Sigmoid colon (tissue), 7 donors: ENCODE results near the gene ACTG1. TPM values are rescaled to one million over a fixed set of nuclear protein-coding genes. Genes with fewer than 3 reads are reported as not detected.

Experiments
- DNase-seq: peaks from one replicate; pipeline ENCODE4 v3.0.0-alpha.2; 2019
- H3K27ac ChIP-seq, 4 donors: fragments of 200-600 bp; sonication (generic); one replicate each; pipeline ENCODE4 v1.5.1; 2016 to 2019; ENCODE audit warnings: mild to moderate bottlenecking in 1 of 4
- H3K27me3 ChIP-seq, 3 donors: fragments of 200-600 bp; sonication (generic); one replicate each; pipeline ENCODE4 v1.5.1; 2019; ENCODE audit warnings: mild to moderate bottlenecking in 1 of 3
- H3K36me3 ChIP-seq, 4 donors: fragments of 200-600 bp; sonication (generic); one replicate each; pipeline ENCODE4 v1.5.1; 2016 to 2019
- H3K4me1 ChIP-seq, 4 donors: fragments of 200-600 bp; sonication (generic); one replicate each; pipeline ENCODE4 v1.5.1; 2017 to 2019
- H3K4me3 ChIP-seq, 4 donors: fragments of 200-600 bp; sonication (generic); one replicate each; pipeline ENCODE4 v1.5.1; 2017 to 2019; ENCODE audit warnings: mild to moderate bottlenecking in 2 of 4, moderate library complexity in 1 of 4
- H3K9me3 ChIP-seq, 4 donors: fragments of 200-600 bp in 3 of 4; sonication (generic) in 3 of 4; one replicate each; pipeline versions ENCODE4 v1.5.1 to v1.6.1; 2013 to 2019
- EP300 ChIP-seq, 4 donors: sonication (generic); formaldehyde crosslinking; IDR thresholded peaks; one replicate each; pipeline ENCODE4 v1.6.1; 2017; ENCODE audit warnings: antibody characterized with exemption in 4 of 4
- POLR2A ChIP-seq, 2 donors: fragments of 450-650 bp; IDR thresholded peaks; one replicate each; pipeline ENCODE4 v1.6.1; 2016; ENCODE audit warnings: antibody characterized with exemption in 2 of 2, mild to moderate bottlenecking in 2 of 2, moderate library complexity in 2 of 2
- POLR2AphosphoS5 ChIP-seq, 4 donors: sonication (generic); formaldehyde crosslinking; IDR thresholded peaks; one replicate each; pipeline ENCODE4 v1.6.1; 2017; ENCODE audit warnings: antibody characterized with exemption in 4 of 4
- WGBS, 2 donors: extraction: QIAGEN DNeasy Blood & Tissue Kit; methylation state at CpG; one replicate each; pipeline ENCODE4 v1.1.7; 2013; 5-methylcytosine and 5-hydroxymethylcytosine counted together
- intact Hi-C: fragments of 100-400 bp; cut with DNase I; formaldehyde crosslinking; loops from one replicate; pipeline ENCODE4 v1.15.1; 2023
- polyA plus RNA-seq, 3 donors: library from polyadenylated mRNA; stranded (reverse); fragments of 200-250 nt; gene quantifications; one replicate each; pipeline ENCODE4 v1.2.3, GENCODE V29; 2013
- total RNA-seq, 4 donors: library from RNA; depleted of rRNA; stranded (reverse); fragments of >200 nt; gene quantifications; one replicate each; pipeline ENCODE4 v1.1.0, GENCODE V29; 2016
- TF ChIP-seq, protein P1 (sequence below), 4 experiments: fragments of 450-650 bp in 3 of 4; fragments of 200-600 bp in 1 of 4; IDR thresholded peaks; one replicate each; pipeline ENCODE4 v1.5.1; 2016 to 2019; ENCODE audit warnings: antibody characterized with exemption in 4 of 4, mild to moderate bottlenecking in 3 of 4, moderate library complexity in 2 of 4
- donor health status: healthy with polysubstance abuse.
- donor health status: Bipolar disorder and iron deficiency.
- donor health status: healthy.

Gene ACTG1
- total and polyA plus RNA-seq, 7 donors: 1,038 to 4,527 (median 2,003) TPM

DNA sequence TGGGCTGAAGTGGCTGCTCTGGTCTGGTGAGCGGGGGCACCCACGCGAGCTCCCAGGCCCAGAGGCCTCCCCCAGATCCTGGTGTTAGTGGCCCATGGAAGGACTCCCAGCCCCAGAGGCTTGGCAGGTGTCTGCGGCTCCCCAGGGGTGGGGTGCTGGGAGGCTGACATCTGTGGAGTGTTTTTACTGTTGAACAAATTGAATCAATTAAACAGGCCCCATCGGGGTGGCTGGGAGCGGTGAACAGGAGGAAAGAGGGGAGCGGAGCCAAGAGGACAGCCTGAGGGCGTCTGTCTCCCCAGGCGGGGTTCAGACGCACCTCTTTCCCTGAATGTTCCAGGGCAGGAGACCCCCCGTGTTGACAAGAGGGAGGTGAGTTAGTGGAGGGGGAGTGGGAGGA, 29.9 kb downstream of the ACTG1 start:
- no peak overlapping the region for H3K4me3 ChIP-seq
- H3K27me3 ChIP-seq: peaks cover 0 to 17% (median 6%) of the 10 kb centered on the region in 3 donors
- TF ChIP-seq EP300 (IDR thresholded peaks at IDR 0.05) (no peak), POLR2AphosphoS5 (IDR thresholded peaks at IDR 0.05) (no peak), POLR2A (IDR thresholded peaks at IDR 0.05) (no peak)
- TF ChIP-seq, protein P1, sequence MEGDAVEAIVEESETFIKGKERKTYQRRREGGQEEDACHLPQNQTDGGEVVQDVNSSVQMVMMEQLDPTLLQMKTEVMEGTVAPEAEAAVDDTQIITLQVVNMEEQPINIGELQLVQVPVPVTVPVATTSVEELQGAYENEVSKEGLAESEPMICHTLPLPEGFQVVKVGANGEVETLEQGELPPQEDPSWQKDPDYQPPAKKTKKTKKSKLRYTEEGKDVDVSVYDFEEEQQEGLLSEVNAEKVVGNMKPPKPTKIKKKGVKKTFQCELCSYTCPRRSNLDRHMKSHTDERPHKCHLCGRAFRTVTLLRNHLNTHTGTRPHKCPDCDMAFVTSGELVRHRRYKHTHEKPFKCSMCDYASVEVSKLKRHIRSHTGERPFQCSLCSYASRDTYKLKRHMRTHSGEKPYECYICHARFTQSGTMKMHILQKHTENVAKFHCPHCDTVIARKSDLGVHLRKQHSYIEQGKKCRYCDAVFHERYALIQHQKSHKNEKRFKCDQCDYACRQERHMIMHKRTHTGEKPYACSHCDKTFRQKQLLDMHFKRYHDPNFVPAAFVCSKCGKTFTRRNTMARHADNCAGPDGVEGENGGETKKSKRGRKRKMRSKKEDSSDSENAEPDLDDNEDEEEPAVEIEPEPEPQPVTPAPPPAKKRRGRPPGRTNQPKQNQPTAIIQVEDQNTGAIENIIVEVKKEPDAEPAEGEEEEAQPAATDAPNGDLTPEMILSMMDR (IDR thresholded peaks at IDR 0.05): no peak
- DNase-seq: no peak
- intact Hi-C loops: loop anchor here (5.0 kb wide), 1 partner anchor 80 kb away; no protein-coding TSS in a partner anchor
- no peaks in the 10 kb centered on the region for H3K36me3 ChIP-seq
- H3K4me1 ChIP-seq: peaks cover 0 to 46% (median 37%) of the 10 kb centered on the region in 4 donors
- 65 to 70% methylated on average over 11 of the region's 11 CpGs for WGBS, 2 donors
- no peaks in the 10 kb centered on the region for H3K9me3 ChIP-seq
- no peak overlapping the region for H3K27ac ChIP-seq

DNA sequence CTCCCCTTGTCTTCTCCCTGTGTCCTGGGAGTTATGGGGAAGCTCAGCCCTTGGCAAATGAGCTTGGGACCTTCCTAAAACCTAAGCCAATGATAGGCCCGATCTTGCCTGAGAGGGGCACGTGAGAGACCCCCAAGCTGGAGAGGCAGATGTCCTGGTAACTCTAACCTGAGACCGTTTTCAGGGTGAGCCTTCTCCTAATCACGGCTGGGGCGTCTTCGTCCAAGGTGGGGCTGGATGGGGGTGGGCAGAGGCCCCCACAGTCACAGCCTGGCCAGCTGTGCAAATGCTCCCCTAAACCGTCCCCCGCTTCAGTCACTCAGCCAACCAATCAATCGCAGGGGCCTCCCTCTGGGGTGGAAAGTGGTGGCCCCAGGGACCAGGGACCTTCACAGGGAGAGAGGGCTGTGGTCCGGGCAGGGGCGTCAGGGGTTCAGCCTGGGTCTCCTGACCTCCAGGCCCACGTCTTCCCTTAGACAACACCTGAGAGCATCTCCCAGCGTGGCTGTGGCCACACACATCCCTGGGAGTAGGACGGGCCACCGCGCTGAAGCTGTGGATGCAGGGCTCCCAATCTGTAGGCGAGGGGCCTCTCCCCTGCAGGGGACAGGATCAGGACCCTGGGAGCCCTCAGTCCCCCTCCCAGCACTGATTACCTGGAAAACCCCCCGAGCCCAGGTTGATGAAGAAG, 30.6 kb downstream of the ACTG1 start:
- 60 to 65% methylated on average over 18 of the region's 18 CpGs for WGBS, 2 donors
- DNase-seq: no peak
- Histone ChIP-seq H3K27ac (peak overlapping the region in 1 of 4 donors; percentile 10), H3K4me1 (peaks cover 0 to 39% (median 32%) of the 10 kb centered on the region in 4 donors), H3K27me3 (peaks cover 0 to 17% (median 6%) of the 10 kb centered on the region in 3 donors), H3K9me3 (no peaks in the 10 kb centered on the region), H3K36me3 (no peaks in the 10 kb centered on the region), H3K4me3 (peak overlapping the region; percentile 13 to 56 (median 42))
- intact Hi-C loops: loop anchor here (5.0 kb wide), 1 partner anchor 80 kb away; no protein-coding TSS in a partner anchor
- TF ChIP-seq POLR2A (IDR thresholded peaks at IDR 0.05) (no peak), EP300 (IDR thresholded peaks at IDR 0.05) (no peak), POLR2AphosphoS5 (IDR thresholded peaks at IDR 0.05) (no peak)
- TF ChIP-seq, protein P1 (IDR thresholded peaks at IDR 0.05): no peak

DNA sequence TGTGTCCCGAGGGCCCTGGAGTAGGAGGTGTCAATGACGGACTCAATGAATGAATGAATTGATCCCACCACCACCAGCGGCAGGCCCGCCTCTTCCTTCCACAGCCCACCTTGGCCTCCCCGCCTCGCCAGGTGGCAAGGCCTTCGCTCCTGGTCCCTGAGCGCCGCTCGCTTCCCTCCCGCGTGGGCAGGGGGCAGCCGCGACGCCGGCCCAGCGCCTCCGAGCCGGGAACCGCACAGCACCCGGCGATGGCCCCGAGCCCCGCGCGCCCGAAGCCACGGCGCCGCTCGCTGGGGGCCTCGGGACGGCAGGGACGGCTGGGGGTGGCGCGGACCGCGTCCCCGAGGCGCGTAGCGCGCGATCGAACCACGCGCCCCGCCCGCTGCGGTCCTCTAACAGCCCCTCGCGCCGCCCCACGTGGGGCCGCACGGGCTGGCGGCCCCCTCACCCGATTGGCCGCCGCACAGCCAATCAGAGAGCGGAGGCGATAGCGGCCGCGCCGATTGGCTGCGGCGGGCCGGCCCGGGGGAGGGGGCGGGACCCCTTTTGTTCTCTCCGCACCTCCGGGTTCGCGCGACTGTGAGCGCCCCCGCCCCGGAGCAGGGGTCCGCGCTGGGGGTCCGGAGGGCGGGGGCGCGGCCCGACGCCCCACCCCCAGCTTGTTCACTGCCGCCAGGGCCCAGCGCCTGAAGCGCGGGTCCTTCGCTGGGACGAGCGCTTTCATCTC, 31.4 kb downstream of the ACTG1 start:
- Histone ChIP-seq H3K4me3 (peak overlapping the region; percentile 13 to 56 (median 42)), H3K36me3 (no peaks in the 10 kb centered on the region), H3K27ac (peak overlapping the region in 1 of 4 donors; percentile 10), H3K9me3 (no peaks in the 10 kb centered on the region), H3K4me1 (peaks cover 0 to 39% (median 32%) of the 10 kb centered on the region in 4 donors), H3K27me3 (peaks cover 0 to 17% (median 6%) of the 10 kb centered on the region in 3 donors)
- intact Hi-C loops: loop anchor here (5.0 kb wide), 1 partner anchor 79 kb away; no protein-coding TSS in a partner anchor
- WGBS, 2 donors: 4 to 12% methylated on average over 94 of the region's 94 CpGs
- no peak for TF ChIP-seq POLR2A (IDR thresholded peaks at IDR 0.05)
- TF ChIP-seq, protein P1 (IDR thresholded peaks at IDR 0.05): no peak
- TF ChIP-seq POLR2AphosphoS5 (IDR thresholded peaks at IDR 0.05): no peak
- TF ChIP-seq EP300 (IDR thresholded peaks at IDR 0.05): no peak
- peak; percentile 82 for DNase-seq

DNA sequence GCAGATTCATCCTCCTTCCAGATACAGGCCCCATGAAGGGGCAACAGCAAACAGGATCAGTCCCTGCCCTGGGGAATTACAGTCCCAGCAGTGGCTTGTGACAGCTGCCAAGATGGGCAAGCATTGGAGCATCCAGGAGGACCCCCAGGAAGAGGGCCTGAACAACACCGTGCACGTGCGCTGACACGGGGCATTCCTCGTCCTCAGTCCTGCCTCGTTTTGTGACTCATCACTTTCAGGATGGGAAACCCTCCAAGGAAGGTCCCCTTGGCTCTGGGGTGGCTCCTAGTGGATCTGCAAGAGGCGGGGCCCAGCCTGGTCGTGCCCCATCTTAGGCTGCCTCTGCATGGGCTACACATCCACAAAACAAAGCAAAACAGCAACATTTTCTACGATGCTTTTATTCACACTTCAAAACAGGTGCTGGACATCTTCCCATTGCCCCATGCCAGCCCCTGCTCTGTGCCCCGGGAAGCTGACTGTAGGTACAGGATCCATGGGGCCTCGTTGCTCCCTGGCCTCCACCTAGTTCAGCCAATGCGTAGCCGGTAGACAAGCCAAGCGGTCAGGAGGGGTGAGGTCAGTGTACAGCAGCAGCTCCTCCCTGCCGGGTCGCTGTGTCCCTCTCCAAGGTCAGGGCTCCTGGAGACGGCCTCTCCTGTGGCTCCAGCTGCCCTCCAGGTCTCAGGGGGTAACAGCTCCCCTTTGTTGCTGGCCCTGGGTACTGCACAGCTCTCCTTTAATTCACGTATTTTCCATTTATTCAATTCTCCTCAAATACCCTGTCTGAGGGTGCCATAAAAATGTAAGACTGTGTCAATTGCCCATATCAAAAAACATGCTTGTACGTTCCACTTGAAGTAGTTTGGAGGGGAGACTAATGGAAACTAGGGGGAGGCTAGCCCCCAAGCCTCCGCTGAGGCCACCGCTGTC, 32.2 kb downstream of the ACTG1 start:
- no peak for DNase-seq
- intact Hi-C loops: loop anchor here (5.0 kb wide), 1 partner anchor 78 kb away; no protein-coding TSS in a partner anchor
- Histone ChIP-seq H3K4me1 (peaks cover 0 to 39% (median 32%) of the 10 kb centered on the region in 4 donors), H3K27ac (no peak overlapping the region), H3K36me3 (no peaks in the 10 kb centered on the region), H3K27me3 (peaks cover 0 to 17% (median 6%) of the 10 kb centered on the region in 3 donors), H3K4me3 (peak overlapping the region in 1 of 4 donors; percentile 51), H3K9me3 (no peaks in the 10 kb centered on the region)
- TF ChIP-seq, protein P1 (IDR thresholded peaks at IDR 0.05): no peak
- TF ChIP-seq EP300 (IDR thresholded peaks at IDR 0.05) (no peak), POLR2AphosphoS5 (IDR thresholded peaks at IDR 0.05) (no peak), POLR2A (IDR thresholded peaks at IDR 0.05) (no peak)
- WGBS, 2 donors: 64 to 72% methylated on average over 21 of the region's 21 CpGs
